GM12878 (cell line): ENCODE data around the gene COQ6. TPM values are rescaled to one million over a fixed set of nuclear protein-coding genes. Genes with fewer than 3 reads are reported as not detected.
"Not testable (repeated sequence)": the region's sequence is repeated elsewhere in the genome, so short reads cannot be mapped to it uniquely, and the experiment has no call there.

Source experiments
- ATAC-seq: fragments of 200-7000 bp; cut with Tn5 transposase; 3 replicates; pipeline ENCODE4 v1.9.1; 2020; ENCODE audit warnings: mild to moderate bottlenecking, moderate library complexity
- BruUV-seq: library from RNA; stranded (reverse); fragments of 400-500 nt; replicated peaks from 2 replicates; lab custom pipeline; 2021; lab: Mats Ljungman, UMichigan
- CTCF ChIA-PET: fragments of 300-600 bp; sonication (Branson Sonifier 250); formaldehyde crosslinking; extraction: SDS; loops from one replicate; lab custom pipeline; 2021; ENCODE audit warnings: inconsistent platforms; lab: Yijun Ruan, JAX
- POLR2A ChIA-PET: fragments of 350-600 bp; formaldehyde crosslinking; extraction: SDS; loops from one replicate; lab custom pipeline; 2021; ENCODE audit warnings: inconsistent platforms; lab: Charles Lee
- RAD21 ChIA-PET: fragments of 300-600 bp; sonication (Branson Sonifier 250); formaldehyde crosslinking; loops from one replicate; lab custom pipeline; 2023; ENCODE audit warnings: antibody characterized with exemption; ENCODE audit not compliant: unreplicated experiment; lab: Charles Lee
- SMC1A ChIA-PET: fragments of 300-600 bp; sonication (Branson Sonifier 250); formaldehyde crosslinking; loops from one replicate; lab custom pipeline; 2023; ENCODE audit not compliant: unreplicated experiment, uncharacterized antibody; lab: Charles Lee
- DNase-seq: peaks from one replicate; pipeline ENCODE4 v3.0.0-alpha.2; 2011; ENCODE audit warnings: low read depth, low spot score
- FAIRE-seq: peaks from 3 replicates; lab custom pipeline; 2011; peaks lifted over from hg19 to GRCh38; lab: Jason Lieb, UNC
- H2AFZ ChIP-seq: 2 replicates; pipeline ENCODE4 v1.6.0; 2011; ENCODE audit warnings: low read depth, low read length, control low read depth; ENCODE audit not compliant: control insufficient read depth
- H3K27ac ChIP-seq: 2 replicates; pipeline ENCODE4 v1.5.1; 2011; ENCODE audit warnings: control low read depth; ENCODE audit not compliant: control insufficient read depth, insufficient read depth
- H3K27me3 ChIP-seq, 2 experiments: replicated peaks in 1 of 2; 2 replicates each; pipeline versions ENCODE4 v1.6.0 to v1.6.1; 2011; ENCODE audit warnings: low read length in 1 of 2; ENCODE audit not compliant: control insufficient read depth in 2 of 2, insufficient read depth in 2 of 2
- H3K36me3 ChIP-seq, 2 experiments: 2 replicates each; pipeline ENCODE4 v1.5.1; 2011; ENCODE audit warnings: low read length in 1 of 2; ENCODE audit not compliant: control insufficient read depth in 2 of 2, insufficient read depth in 2 of 2
- H3K4me1 ChIP-seq: 2 replicates; pipeline ENCODE4 v1.6.1; 2011; ENCODE audit warnings: mild to moderate bottlenecking, low read length, moderate library complexity, mixed read lengths; ENCODE audit not compliant: control insufficient read depth, insufficient read depth
- H3K4me2 ChIP-seq: 2 replicates; pipeline ENCODE4 v1.6.0; 2011; ENCODE audit warnings: control low read depth; ENCODE audit not compliant: control insufficient read depth, insufficient read depth
- H3K4me3 ChIP-seq: fragments of 200-600 bp; sonication (generic); 2 replicates; pipeline ENCODE4 v1.5.1; 2016
- H3K79me2 ChIP-seq: 2 replicates; pipeline ENCODE4 v1.6.0; 2011; ENCODE audit warnings: low read length; ENCODE audit not compliant: control insufficient read depth, insufficient read depth
- H3K9ac ChIP-seq: 2 replicates; pipeline ENCODE4 v1.8.0; 2011; ENCODE audit warnings: low read length, control low read depth, mixed read lengths; ENCODE audit not compliant: control insufficient read depth, insufficient read depth
- H3K9me3 ChIP-seq: replicated peaks from 3 replicates; pipeline ENCODE4 v1.5.1; 2011; ENCODE audit warnings: mild to moderate bottlenecking, low read length; ENCODE audit not compliant: control insufficient read depth, insufficient read depth
- H4K20me1 ChIP-seq: 2 replicates; pipeline ENCODE4 v1.6.0; 2011; ENCODE audit not compliant: control insufficient read depth, insufficient read depth
- CHD4 ChIP-seq: fragments of 200-600 bp; sonication (generic); IDR thresholded peaks from 2 replicates; pipeline ENCODE4 v1.6.1; 2016; ENCODE audit warnings: mild to moderate bottlenecking
- E2F4 ChIP-seq: IDR thresholded peaks from 2 replicates; pipeline ENCODE4 v1.6.1; 2012; ENCODE audit warnings: low read depth, low read length, improper control_type of control experiment
- ESRRA ChIP-seq: IDR thresholded peaks from 2 replicates; pipeline ENCODE4 v1.6.1; 2012; ENCODE audit warnings: mild to moderate bottlenecking, low read length, improper control_type of control experiment
- EZH2 ChIP-seq: IDR thresholded peaks from 2 replicates; pipeline ENCODE4 v1.6.1; 2012; ENCODE audit warnings: low read depth, mild to moderate bottlenecking, control low read depth, inconsistent platforms, low read length, borderline replicate concordance; ENCODE audit not compliant: control insufficient read depth
- HDAC2 ChIP-seq: fragments of 200-600 bp; sonication (generic); IDR thresholded peaks from 2 replicates; pipeline ENCODE4 v1.6.1; 2017
- HDAC6 ChIP-seq: fragments of 200-600 bp; sonication (generic); IDR thresholded peaks from one replicate; pipeline ENCODE4 v1.8.0; 2017; ENCODE audit warnings: antibody characterized with exemption; ENCODE audit not compliant: unreplicated experiment
- KLF5 ChIP-seq: fragments of 450-650 bp; IDR thresholded peaks from 2 replicates; pipeline ENCODE4 v1.6.1; 2014; ENCODE audit warnings: mild to moderate bottlenecking; ENCODE audit not compliant: partially characterized antibody
- MXI1 ChIP-seq: fragments of 150-350 bp; IDR thresholded peaks from 2 replicates; pipeline ENCODE4 v1.6.1; 2011; ENCODE audit warnings: low read depth, mild to moderate bottlenecking, inconsistent platforms, low read length, improper control_type of control experiment
- RFX5 ChIP-seq: IDR thresholded peaks from 2 replicates; pipeline ENCODE4 v1.6.1; 2011; ENCODE audit warnings: low read depth, low read length, improper control_type of control experiment
- STAT1 ChIP-seq: fragments of 450-650 bp; conservative IDR thresholded peaks from 2 replicates; pipeline ENCODE4 v1.6.1; 2014; ENCODE audit warnings: antibody characterized with exemption, mild to moderate bottlenecking
- STAT3 ChIP-seq: IDR thresholded peaks from 2 replicates; pipeline ENCODE4 v1.6.1; 2011; ENCODE audit warnings: low read depth, low read length, improper control_type of control experiment
- TAF1 ChIP-seq: IDR thresholded peaks from 2 replicates; pipeline ENCODE4 v1.6.1; 2011; ENCODE audit warnings: mild to moderate bottlenecking, low read depth, low read length, borderline replicate concordance
- YBX1 ChIP-seq: fragments of 450-650 bp; IDR thresholded peaks from 2 replicates; pipeline ENCODE4 v1.6.1; 2016; ENCODE audit warnings: antibody characterized with exemption
- ZBED1 ChIP-seq: IDR thresholded peaks from 2 replicates; pipeline ENCODE4 v1.6.1; 2016; ENCODE audit warnings: borderline replicate concordance
- ZNF622 ChIP-seq: fragments of 450-650 bp; IDR thresholded peaks from 2 replicates; pipeline ENCODE4 v1.6.1; 2017; ENCODE audit warnings: mild to moderate bottlenecking, inconsistent platforms
- ZNF687 ChIP-seq: fragments of 450-650 bp; IDR thresholded peaks from 2 replicates; pipeline ENCODE4 v1.6.1; 2017; ENCODE audit warnings: mild to moderate bottlenecking, moderate library complexity
- WGBS: methylation state at CpG from one replicate; pipeline ENCODE4 v1.1.6; 2016; ENCODE audit warnings: low lambda C conversion rate; ENCODE audit not compliant: insufficient replicate concordance, insufficient coverage; ENCODE audit errors: missing lambda C conversion rate; 5-methylcytosine and 5-hydroxymethylcytosine counted together
- in situ Hi-C: fragments of 300-500 bp; cut with MboI; formaldehyde crosslinking; loops from 9 replicates; pipeline ENCODE4 v1.14.3; 2018; ENCODE audit warnings: mixed read lengths
- intact Hi-C: fragments of 100-400 bp; cut with micrococcal nuclease; formaldehyde crosslinking; loops from one replicate; pipeline ENCODE4 v1.14.2; 2022; ENCODE audit not compliant: unreplicated experiment
- polyA plus RNA-seq, 11 experiments: library from polyadenylated mRNA; depleted of rRNA in 4 of 11; unstranded in 6 of 11; stranded (reverse) in 5 of 11; fragments of >200 nt; fragmentation: Nextera tagmentation in 4 of 11; fragmentation: Illumina TruSeq in 1 of 11; extraction: Ambion mirVana in 4 of 11; extraction: Trizol in 1 of 11; gene quantifications; 1 replicate in 1 of 11; 2 replicates in 10 of 11; pipeline versions ENCODE4 v1.2.1 to v1.2.3, GENCODE V29; 2011 to 2016; ENCODE audit warnings: inconsistent platforms in 2 of 11, missing spikeins in 2 of 11, low read depth in 1 of 11
- total RNA-seq, 4 experiments: library from RNA; depleted of rRNA in 3 of 4; stranded (reverse); fragments of >200 nt in 3 of 4; fragmentation: Illumina TruSeq in 1 of 4; extraction: Trizol in 1 of 4; gene quantifications; 2 replicates each; pipeline versions ENCODE4 v1.2.1 to v1.2.3, GENCODE V29; 2013 to 2021

The COQ6 gene
- total and polyA plus RNA-seq, 10 of the 15 experiments (the other 5 are each of a cell fraction or from before 2014, with no cell fraction given): 5.4 to 45.5 (median 19.1) TPM

GRCh38 chr14:73998726-73999125 is 48.6 kb downstream of the COQ6 start:
- H3K27me3 ChIP-seq: no peaks in the 10 kb centered on the region
- ChIA-PET SMC1A (no interaction called here), RAD21 (no interaction called here), POLR2A (no interaction called here)
- WGBS: 93% methylated on average over 2 of the region's 2 CpGs
- H2AFZ ChIP-seq: no peak overlapping the region
- no TSS peak for BruUV-seq
- no peaks in the 10 kb centered on the region for H3K9me3 ChIP-seq
- no peak overlapping the region for H3K9ac ChIP-seq
- ATAC-seq (no peak), DNase-seq (no peak), FAIRE-seq (no peak)
- peaks cover 0 to 3% of the 10 kb centered on the region in 2 experiments; a peak in 2 of 4 replicates for H3K36me3 ChIP-seq
- in situ Hi-C loops: no loop called here
- TF ChIP-seq EZH2 (no peak), TAF1 (no peak), ZBED1 (no peak), MXI1 (no peak), STAT3 (no peak), ESRRA (no peak), YBX1 (no peak), HDAC6 (no peak), ZNF687 (no peak), KLF5 (no peak), RFX5 (no peak), ZNF622 (no peak), HDAC2 (no peak), STAT1 (no peak), CHD4 (no peak), E2F4 (no peak)
- TF ChIP-seq, all 136 proteins: peak for 0
- Histone ChIP-seq H3K4me1 (no peaks in the 10 kb centered on the region), H3K27ac (no peak overlapping the region), H4K20me1 (no peaks in the 10 kb centered on the region), H3K79me2 (no peaks in the 10 kb centered on the region), H3K4me3 (no peak overlapping the region), H3K4me2 (no peak overlapping the region)
- intact Hi-C loops: no loop called here
- CTCF ChIA-PET: no interaction called here

- intact Hi-C loops, H4K20me1 ChIP-seq, H3K4me3 ChIP-seq, H3K27me3 ChIP-seq, H3K79me2 ChIP-seq, H3K36me3 ChIP-seq, SMC1A ChIA-PET, RAD21 ChIA-PET, H3K4me2 ChIP-seq, BruUV-seq, FAIRE-seq, H2AFZ ChIP-seq, DNase-seq, ATAC-seq, H3K4me1 ChIP-seq, in situ Hi-C loops, H3K27ac ChIP-seq, H3K9me3 ChIP-seq, H3K9ac ChIP-seq, CTCF ChIA-PET: not testable (repeated sequence)
- POLR2A ChIA-PET: interaction anchor here (0.7 kb wide), 1 partner anchor 670 kb away, joined by 4 read pairs; no protein-coding TSS in a partner anchor
- WGBS: 82% methylated on average over 3 of the region's 3 CpGs
Observed at GRCh38 chr14:74005664-74006063, 55.6 kb downstream of the COQ6 start.
